Activated CD8-positive, alpha-beta memory T cell treated with anti-CD3 and anti-CD28 coated beads, Interleukin-2, amount 50 U/mL, for 48 hours (primary cell): ENCODE measurements around the gene ZBTB24.

Experiments
- DNase-seq: peaks from one replicate; pipeline ENCODE4 v3.0.0-alpha.2; 2020

ZBTB24 gene

GRCh38 chr6:109498052-109498451 is 15.0 kb upstream of the ZBTB24 start:
- DNase-seq, result no peak

DNA sequence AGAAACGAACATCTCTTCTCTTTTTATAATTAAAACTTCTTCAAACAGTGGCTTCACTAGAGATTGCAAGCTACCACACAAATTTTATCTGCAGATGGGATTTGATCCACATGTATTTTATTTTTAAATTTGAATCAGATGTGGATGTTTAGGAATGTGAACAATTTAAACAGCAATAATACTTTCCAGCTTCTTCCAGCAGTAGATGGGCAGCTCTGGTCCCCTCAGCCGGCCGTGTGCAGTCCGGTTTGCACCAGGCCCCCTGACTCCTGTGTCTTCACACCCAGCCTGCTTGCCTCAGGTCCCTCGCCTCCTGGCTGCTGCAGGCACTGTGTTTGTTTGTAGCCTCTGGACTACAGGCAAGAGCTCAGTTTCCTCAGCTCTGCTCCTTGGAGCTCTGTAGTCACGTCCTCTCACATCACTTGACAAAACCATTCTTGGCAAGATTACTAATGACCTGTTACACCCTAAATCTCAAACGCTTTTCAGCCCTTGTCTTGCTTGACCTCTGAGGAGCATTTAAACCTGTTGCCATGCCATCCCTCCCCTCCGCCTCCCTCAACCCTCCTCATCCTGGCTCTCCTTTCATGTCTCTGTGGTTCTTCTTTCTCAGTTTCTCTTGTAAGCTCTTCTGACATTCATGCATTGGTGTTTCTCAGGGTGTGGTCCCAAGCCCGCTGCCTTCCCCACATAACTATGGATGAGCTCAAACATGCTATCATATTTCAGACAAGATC is 13.2 kb upstream of the ZBTB24 start:
- DNase-seq, result no peak

DNA sequence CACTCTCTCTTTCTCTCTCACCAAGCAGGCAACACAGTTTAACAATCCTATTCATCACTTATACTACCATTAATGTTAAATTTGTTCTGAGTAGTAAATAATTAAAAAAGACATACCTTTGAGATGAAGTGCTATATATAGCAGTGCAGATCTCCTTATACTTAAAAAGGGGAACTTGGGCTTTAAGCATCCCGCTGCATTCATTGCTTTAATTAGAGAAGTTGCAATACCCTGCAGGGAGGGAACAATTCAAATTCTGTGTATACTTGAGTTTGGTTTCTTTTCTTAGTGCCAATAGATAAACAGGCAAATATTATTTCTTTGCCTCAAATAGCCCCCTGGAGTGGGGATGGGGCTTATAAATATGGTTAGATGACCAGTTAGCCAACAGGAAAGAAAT is 10.8 kb upstream of the ZBTB24 start:
- DNase-seq, result no peak

GRCh38 chr6:109491207-109491938 is 8.4 kb upstream of the ZBTB24 start:
- DNase-seq, result no peak

- DNase-seq, result no peak
Measured at GRCh38 chr6:109490713-109491112, 7.7 kb upstream of the ZBTB24 start.

DNA sequence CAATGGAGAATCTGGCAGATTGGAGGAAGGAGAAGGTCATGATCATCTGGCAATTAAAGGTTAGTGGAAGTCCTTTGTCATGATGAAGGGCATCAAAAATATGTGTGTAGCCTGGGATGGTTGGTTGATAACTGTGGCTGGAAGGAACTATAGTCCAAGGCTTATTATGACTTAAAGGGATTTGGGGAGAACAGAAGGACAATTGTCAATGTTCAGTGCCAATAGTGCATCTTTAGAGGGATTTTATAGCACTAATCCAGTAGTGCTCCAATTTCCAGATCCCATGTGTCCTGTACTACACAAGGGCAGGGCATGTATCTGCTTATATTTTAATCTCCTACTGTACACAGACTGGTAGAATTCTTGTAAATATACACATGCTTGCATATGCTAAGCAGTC is 5.0 kb upstream of the ZBTB24 start:
- no peak for DNase-seq

GRCh38 chr6:109486068-109486467 is 3.0 kb upstream of the ZBTB24 start:
- DNase-seq, result no peak

GRCh38 chr6:109485266-109485935 is 2.4 kb upstream of the ZBTB24 start:
- DNase-seq, result no peak

- DNase-seq, result no peak
Measured at GRCh38 chr6:109484122-109484521, 1.1 kb upstream of the ZBTB24 start.

GRCh38 chr6:109483735-109484057 is 677 bp upstream of the ZBTB24 start:
- no peak for DNase-seq

- no peak for DNase-seq
Measured at GRCh38 chr6:109480993-109481480, 2.0 kb downstream of the ZBTB24 start.

GRCh38 chr6:109478841-109479624 is 4.0 kb downstream of the ZBTB24 start:
- no peak for DNase-seq

GRCh38 chr6:109478222-109478805 is 4.7 kb downstream of the ZBTB24 start:
- DNase-seq, result no peak

- no peak for DNase-seq
Measured at GRCh38 chr6:109477725-109478124, 5.3 kb downstream of the ZBTB24 start.

- no peak for DNase-seq
Measured at GRCh38 chr6:109477184-109477583, 5.8 kb downstream of the ZBTB24 start.

GRCh38 chr6:109475625-109476024 is 7.4 kb downstream of the ZBTB24 start:
- DNase-seq, result no peak

- DNase-seq, result no peak
Measured at GRCh38 chr6:109474995-109475394, 8.0 kb downstream of the ZBTB24 start.

- DNase-seq, result peak; percentile 45
Measured at GRCh38 chr6:109473120-109473519, 9.9 kb downstream of the ZBTB24 start.

- DNase-seq, result peak; percentile 50
Measured at GRCh38 chr6:109472132-109472995, 10.7 kb downstream of the ZBTB24 start.

- no peak for DNase-seq
Measured at GRCh38 chr6:109471105-109471810, 11.8 kb downstream of the ZBTB24 start.

- DNase-seq, result peak; percentile 6
Measured at GRCh38 chr6:109469591-109470189, 13.3 kb downstream of the ZBTB24 start.
